22Rv1 (cell line): Measurements from ENCODE around the gene CROT.

Experiments used
- CTCF ChIP-seq: fragments of 450-650 bp; IDR thresholded peaks from 2 replicates; pipeline ENCODE4 v1.5.1; 2017; ENCODE audit warnings: mild to moderate bottlenecking
- ZFX ChIP-seq: fragments of 450-650 bp; IDR thresholded peaks from 2 replicates; pipeline ENCODE4 v1.6.1; 2017; ENCODE audit warnings: antibody characterized with exemption, borderline replicate concordance

GRCh38 chr7:87448388-87448787 lies 102.9 kb downstream of the CROT start:
- TF ChIP-seq CTCF (no peak), ZFX (no peak)
